IMR-90 (cell line): ENCODE data around the gene CXCL1. TPM values are rescaled to one million over a fixed set of nuclear protein-coding genes. Genes with fewer than 3 reads are reported as not detected.

ENCODE experiments used
- ATAC-seq: fragments of 200-7000 bp; cut with Tn5 transposase; 2 replicates; pipeline ENCODE4 v1.9.1; 2020; ENCODE audit warnings: low read depth, mild to moderate bottlenecking, moderate library complexity
- BruUV-seq: library from RNA; stranded (reverse); fragments of 400-500 nt; replicated peaks from 2 replicates; lab custom pipeline; 2021; lab: Mats Ljungman, UMichigan
- CTCF ChIA-PET: fragments of 300-600 bp; formaldehyde crosslinking; extraction: SDS; loops from one replicate; lab custom pipeline; 2021; ENCODE audit warnings: antibody characterized with exemption; lab: Yijun Ruan, JAX
- POLR2A ChIA-PET: fragments of 300-600 bp; sonication (Branson Sonifier 250); formaldehyde crosslinking; loops from one replicate; lab custom pipeline; 2022; ENCODE audit warnings: antibody characterized with exemption; ENCODE audit not compliant: unreplicated experiment; lab: Charles Lee
- DNase-seq: peaks from one replicate; pipeline ENCODE4 v3.0.0; 2013
- H2AFZ ChIP-seq: replicated peaks from 2 replicates; pipeline ENCODE3; 2013; ENCODE audit warnings: low read length, mild to moderate bottlenecking; ENCODE audit not compliant: poor library complexity
- H2AK5ac ChIP-seq: 2 replicates; pipeline ENCODE4 v1.6.1; 2013; ENCODE audit warnings: low read depth, low read length, inconsistent platforms
- H2AK9ac ChIP-seq: replicated peaks from 2 replicates; pipeline ENCODE3; 2013; ENCODE audit warnings: mild to moderate bottlenecking, low read depth, low read length, moderate library complexity; ENCODE audit not compliant: poor library complexity
- H2BK120ac ChIP-seq: 2 replicates; pipeline ENCODE4 v1.6.1; 2013; ENCODE audit warnings: low read depth, low read length, inconsistent platforms
- H2BK15ac ChIP-seq: 3 replicates; pipeline ENCODE4 v1.6.1; 2013; ENCODE audit warnings: low read depth, low read length, inconsistent platforms
- H2BK20ac ChIP-seq: 2 replicates; pipeline ENCODE4 v1.6.1; 2013; ENCODE audit warnings: low read depth, mild to moderate bottlenecking, inconsistent platforms, low read length, moderate library complexity
- H2BK5ac ChIP-seq: 2 replicates; pipeline ENCODE4 v1.6.1; 2013; ENCODE audit warnings: mild to moderate bottlenecking, low read depth, low read length, inconsistent platforms; ENCODE audit not compliant: poor library complexity, severe bottlenecking
- H3K14ac ChIP-seq: replicated peaks from 2 replicates; pipeline ENCODE4 v1.6.1; 2013; ENCODE audit warnings: low read depth, low read length, inconsistent platforms
- H3K18ac ChIP-seq: 2 replicates; pipeline ENCODE4 v1.6.1; 2013; ENCODE audit warnings: low read depth, low read length, control low read depth
- H3K23ac ChIP-seq: 2 replicates; pipeline ENCODE4 v1.6.1; 2013; ENCODE audit warnings: low read depth, low read length, inconsistent platforms
- H3K27ac ChIP-seq: 2 replicates; pipeline ENCODE4 v1.5.1; 2013; ENCODE audit warnings: mild to moderate bottlenecking, control low read depth, low read length; ENCODE audit not compliant: insufficient read depth
- H3K27me3 ChIP-seq: 2 replicates; pipeline ENCODE4 v1.6.1; 2013; ENCODE audit warnings: low read length; ENCODE audit not compliant: control insufficient read depth, insufficient read depth
- H3K36me3 ChIP-seq: 2 replicates; pipeline ENCODE4 v1.6.1; 2013; ENCODE audit warnings: low read length, mixed read lengths; ENCODE audit not compliant: control insufficient read depth, insufficient read depth
- H3K4ac ChIP-seq: 2 replicates; pipeline ENCODE4 v1.6.1; 2013; ENCODE audit warnings: low read depth, low read length, inconsistent platforms
- H3K4me1 ChIP-seq: 2 replicates; pipeline ENCODE4 v1.6.1; 2013; ENCODE audit warnings: low read length, mixed read lengths; ENCODE audit not compliant: control insufficient read depth, insufficient read depth
- H3K4me2 ChIP-seq: 2 replicates; pipeline ENCODE4 v1.6.1; 2013; ENCODE audit warnings: low read depth, mild to moderate bottlenecking, control low read depth, low read length, moderate library complexity
- H3K4me3 ChIP-seq: 2 replicates; pipeline ENCODE4 v1.5.1; 2013; ENCODE audit warnings: low read depth, mild to moderate bottlenecking, control low read depth, low read length, moderate library complexity; ENCODE audit not compliant: insufficient read depth
- H3K56ac ChIP-seq: 2 replicates; pipeline ENCODE4 v1.6.1; 2013; ENCODE audit warnings: low read length, inconsistent platforms; ENCODE audit not compliant: insufficient read depth; ENCODE audit errors: extremely low read depth
- H3K79me1 ChIP-seq, 2 experiments: 2 replicates each; pipeline ENCODE4 v1.6.1; 2013; ENCODE audit warnings: low read length in 2 of 2, inconsistent platforms in 1 of 2, low read depth in 1 of 2
- H3K9ac ChIP-seq: 2 replicates; pipeline ENCODE4 v1.6.1; 2013; ENCODE audit warnings: low read depth, low read length, control low read depth
- H3K9me1 ChIP-seq: 2 replicates; pipeline ENCODE4 v1.6.1; 2013; ENCODE audit warnings: low read length, inconsistent platforms; ENCODE audit not compliant: insufficient read depth
- H3K9me3 ChIP-seq: 2 replicates; pipeline ENCODE4 v1.6.1; 2013; ENCODE audit warnings: low read length; ENCODE audit not compliant: control insufficient read depth, insufficient read depth
- H4K20me1 ChIP-seq: 2 replicates; pipeline ENCODE4 v1.6.1; 2013; ENCODE audit warnings: low read length, inconsistent platforms; ENCODE audit not compliant: insufficient read depth
- H4K5ac ChIP-seq: 2 replicates; pipeline ENCODE4 v1.6.1; 2013; ENCODE audit warnings: mild to moderate bottlenecking, low read depth, low read length, control low read depth
- H4K8ac ChIP-seq, 2 experiments: 2 replicates each; pipeline ENCODE4 v1.6.1; 2013; ENCODE audit warnings: low read depth in 2 of 2, low read length in 2 of 2, control low read depth in 1 of 2, inconsistent platforms in 1 of 2
- H4K91ac ChIP-seq: 2 replicates; pipeline ENCODE4 v1.6.1; 2013; ENCODE audit warnings: low read depth, low read length, inconsistent platforms; ENCODE audit not compliant: insufficient read depth
- BHLHE40 ChIP-seq: fragments of 150-350 bp; IDR thresholded peaks from 2 replicates; pipeline ENCODE4 v1.6.1; 2016; ENCODE audit warnings: mild to moderate bottlenecking, low read depth, low read length
- CEBPB ChIP-seq: IDR thresholded peaks from 2 replicates; pipeline ENCODE4 v1.6.1; 2012; ENCODE audit warnings: low read depth, low read length, improper control_type of control experiment
- CHD1 ChIP-seq: IDR thresholded peaks from 2 replicates; pipeline ENCODE4 v1.6.1; 2012; ENCODE audit warnings: low read depth, low read length, improper control_type of control experiment
- CTCF ChIP-seq: conservative IDR thresholded peaks from 2 replicates; pipeline ENCODE4 v1.5.1; 2012; ENCODE audit warnings: mild to moderate bottlenecking, low read depth, low read length, improper control_type of control experiment
- ELK1 ChIP-seq: fragments of 150-350 bp; IDR thresholded peaks from 2 replicates; pipeline ENCODE4 v1.6.1; 2016; ENCODE audit warnings: low read depth, mild to moderate bottlenecking, low read length, moderate library complexity, borderline replicate concordance
- FOS ChIP-seq: fragments of 150-350 bp; IDR thresholded peaks from 2 replicates; pipeline ENCODE4 v1.6.1; 2016; ENCODE audit warnings: low read depth, low read length
- MAFK ChIP-seq: IDR thresholded peaks from 2 replicates; pipeline ENCODE4 v1.6.1; 2012; ENCODE audit warnings: low read depth, low read length, improper control_type of control experiment
- MAZ ChIP-seq: IDR thresholded peaks from 2 replicates; pipeline ENCODE4 v1.6.1; 2012; ENCODE audit warnings: low read depth, mild to moderate bottlenecking, low read length, improper control_type of control experiment, moderate library complexity, borderline replicate concordance
- MXI1 ChIP-seq: IDR thresholded peaks from 2 replicates; pipeline ENCODE4 v1.6.1; 2012; ENCODE audit warnings: low read depth, mild to moderate bottlenecking, low read length, moderate library complexity, borderline replicate concordance
- NFE2L2 ChIP-seq: fragments of 150-350 bp; IDR thresholded peaks from 2 replicates; pipeline ENCODE4 v1.6.1; 2016; ENCODE audit warnings: low read depth, mild to moderate bottlenecking, low read length
- POLR2A ChIP-seq: IDR thresholded peaks from 2 replicates; pipeline ENCODE4 v1.6.1; 2012; ENCODE audit warnings: mild to moderate bottlenecking, low read depth, low read length
- RAD21 ChIP-seq: IDR thresholded peaks from 2 replicates; pipeline ENCODE4 v1.6.1; 2012; ENCODE audit warnings: low read length, improper control_type of control experiment
- RCOR1 ChIP-seq: IDR thresholded peaks from 2 replicates; pipeline ENCODE4 v1.6.1; 2012; ENCODE audit warnings: mild to moderate bottlenecking, low read length, improper control_type of control experiment; ENCODE audit not compliant: insufficient replicate concordance
- RFX5 ChIP-seq: IDR thresholded peaks from 2 replicates; pipeline ENCODE4 v1.8.0; 2012; ENCODE audit warnings: low read depth, mild to moderate bottlenecking, low read length, moderate library complexity
- SMC3 ChIP-seq: fragments of 150-350 bp; IDR thresholded peaks from 2 replicates; pipeline ENCODE4 v1.6.1; 2016; ENCODE audit warnings: low read depth, mild to moderate bottlenecking, antibody characterized with exemption, low read length, moderate library complexity
- WGBS, 2 experiments: methylation state at CpG; one replicate each; pipeline versions ENCODE4 v1.1.5 to v1.1.7; 2013; ENCODE audit warnings: missing lambda C conversion rate in 2 of 2; ENCODE audit not compliant: insufficient read length in 1 of 2; ENCODE audit errors: extremely low coverage in 2 of 2; 5-methylcytosine and 5-hydroxymethylcytosine counted together
- dilution Hi-C: fragments of 300-500 bp; cut with HindIII; formaldehyde crosslinking; loops from one replicate; pipeline ENCODE4 v1.14.3; 2018; ENCODE audit warnings: low sequenced_read_pairs; ENCODE audit not compliant: unreplicated experiment
- in situ Hi-C: fragments of 300-500 bp; cut with MboI; formaldehyde crosslinking; loops from 3 replicates; pipeline ENCODE4 v1.14.3; 2019; ENCODE audit warnings: low sequenced_read_pairs, inconsistent platforms, mixed read lengths
- intact Hi-C: fragments of 100-400 bp; cut with micrococcal nuclease; formaldehyde crosslinking; loops from 2 replicates; pipeline ENCODE4 v1.10.0; 2022
- polyA plus RNA-seq, 3 experiments: library from polyadenylated mRNA; depleted of rRNA; stranded (reverse); fragments of >200 nt; gene quantifications; 2 replicates each; pipeline ENCODE4 v1.2.3, GENCODE V29; 2012; ENCODE audit warnings: low replicate concordance in 1 of 3
- total RNA-seq: library from RNA; depleted of rRNA; stranded (reverse); fragments of >200 nt; gene quantifications from 2 replicates; pipeline ENCODE4 v1.2.3, GENCODE V29; 2012

CXCL1 gene
- total and polyA plus RNA-seq, 2 of the 4 experiments (the other 2 are of a cell fraction) = 2.0 TPM; not detected in 1

- Histone ChIP-seq H3K18ac (no peak overlapping the region), H3K14ac (no peak overlapping the region)
- no peak for DNase-seq
These were observed 20.9 kb upstream of the CXCL1 start for GRCh38 chr4:73848183-73848777.

More at GRCh38 chr4:73848183-73848777, 20.9 kb upstream of the CXCL1 start:
- no peaks in the 10 kb centered on the region for H4K20me1 ChIP-seq
- H3K4me1 ChIP-seq = no peaks in the 10 kb centered on the region
- no peaks in the 10 kb centered on the region for H3K9me3 ChIP-seq
- ATAC-seq = no peak
- no peaks in the 10 kb centered on the region for H3K9me1 ChIP-seq
- intact Hi-C loops = no loop called here
- dilution Hi-C loops = no loop called here
- peaks cover 22% of the 10 kb centered on the region for H3K27me3 ChIP-seq
- H3K27ac ChIP-seq = no peak overlapping the region
- no peak overlapping the region for H3K4me3 ChIP-seq
- no peaks in the 10 kb centered on the region for H3K36me3 ChIP-seq
- no peak overlapping the region for H4K91ac ChIP-seq
- ChIA-PET CTCF (no interaction called here), POLR2A (no interaction called here)
- H2AK9ac ChIP-seq = no peak overlapping the region
- H2AFZ ChIP-seq = no peak overlapping the region
- H2BK15ac ChIP-seq = no peak overlapping the region
- H3K4ac ChIP-seq = no peak overlapping the region
- BruUV-seq = no TSS peak
- H3K79me1 ChIP-seq = no peaks in the 10 kb centered on the region
- TF ChIP-seq MAZ (no peak), POLR2A (no peak), CTCF (no peak), FOS (no peak), NFE2L2 (no peak), SMC3 (no peak), ELK1 (no peak), RFX5 (no peak), CHD1 (no peak), BHLHE40 (no peak), MAFK (no peak), CEBPB (no peak), RAD21 (no peak), MXI1 (no peak), RCOR1 (no peak)
- H3K56ac ChIP-seq = no peak overlapping the region
- no peak overlapping the region for H4K8ac ChIP-seq
- no peak overlapping the region for H2BK5ac ChIP-seq
- no peak overlapping the region for H2AK5ac ChIP-seq
- in situ Hi-C loops = no loop called here
- H2BK20ac ChIP-seq = no peak overlapping the region
- no peak overlapping the region for H3K23ac ChIP-seq
- H2BK120ac ChIP-seq = no peak overlapping the region
- whole genome bisulfite sequencing, 2 experiments = no CpG with 5 or more reads among the region's 1 CpG
- no peak overlapping the region for H3K4me2 ChIP-seq
- H3K9ac ChIP-seq = no peak overlapping the region
- H4K5ac ChIP-seq = no peak overlapping the region
